Choroid plexus epithelial cell (primary cell): ENCODE results near the gene CYTL1.
"Not testable (repeated sequence)": the region's sequence is repeated elsewhere in the genome, so short reads cannot be mapped to it uniquely, and the experiment has no call there.

Source experiments
- DNase-seq: peaks from one replicate; pipeline ENCODE4 v3.0.0-alpha.2; 2010; ENCODE audit warnings: low read depth
- H3K4me3 ChIP-seq: 2 replicates; pipeline ENCODE4 v1.5.1; 2011; ENCODE audit warnings: low read depth, mild to moderate bottlenecking, control low read depth, low read length, moderate library complexity
- CTCF ChIP-seq: conservative IDR thresholded peaks from 2 replicates; pipeline ENCODE4 v1.5.1; 2011; ENCODE audit warnings: low read depth, mild to moderate bottlenecking, control low read depth, inconsistent platforms, low read length, moderate library complexity

CYTL1 gene

GRCh38 chr4:5018096-5018495 lies 1.2 kb downstream of the CYTL1 start:
- peak; percentile 45 for TF ChIP-seq CTCF
- no peak overlapping the region for H3K4me3 ChIP-seq
- peak; percentile 48 for DNase-seq

- no peak for TF ChIP-seq CTCF
- no peak overlapping the region for H3K4me3 ChIP-seq
- no peak for DNase-seq
Observed at GRCh38 chr4:5014007-5014682, 5.1 kb downstream of the CYTL1 start.

- no peak overlapping the region for H3K4me3 ChIP-seq
- no peak for DNase-seq
- no peak for TF ChIP-seq CTCF
Observed at GRCh38 chr4:5012958-5013357, 6.3 kb downstream of the CYTL1 start.

GRCh38 chr4:5012244-5012898 lies 6.9 kb downstream of the CYTL1 start:
- no peak for TF ChIP-seq CTCF
- no peak for DNase-seq
- H3K4me3 ChIP-seq, result no peak overlapping the region

- no peak for DNase-seq
- H3K4me3 ChIP-seq, result no peak overlapping the region
- TF ChIP-seq CTCF, result no peak
Observed at GRCh38 chr4:5010984-5011383, 8.3 kb downstream of the CYTL1 start.

GRCh38 chr4:5009796-5010195 lies 9.5 kb downstream of the CYTL1 start:
- no peak for TF ChIP-seq CTCF
- H3K4me3 ChIP-seq, result no peak overlapping the region
- DNase-seq, result no peak

GRCh38 chr4:5006932-5007331 lies 12.3 kb downstream of the CYTL1 start:
- H3K4me3 ChIP-seq, DNase-seq: not testable (repeated sequence)
